Panc1 (cell line): ENCODE results near the gene NID2. TPM values are rescaled to one million over a fixed set of nuclear protein-coding genes. Genes with fewer than 3 reads are reported as not detected.

ENCODE experiments used
- ATAC-seq: fragments of 200-7000 bp; cut with Tn5 transposase; 2 replicates; pipeline ENCODE4 v1.9.1; 2020; ENCODE audit warnings: mild to moderate bottlenecking, moderate library complexity
- BruUV-seq: library from RNA; stranded (reverse); fragments of 400-500 nt; replicated peaks from 2 replicates; lab custom pipeline; 2021; lab: Mats Ljungman, UMichigan
- CTCF ChIA-PET: fragments of 300-600 bp; sonication (Branson Sonifier 250); formaldehyde crosslinking; loops from one replicate; lab custom pipeline; 2022; ENCODE audit warnings: antibody characterized with exemption; lab: Charles Lee
- POLR2A ChIA-PET: fragments of 300-600 bp; sonication (Branson Sonifier 250); formaldehyde crosslinking; loops from one replicate; lab custom pipeline; 2022; ENCODE audit warnings: antibody characterized with exemption; lab: Charles Lee
- DNase-seq: peaks from one replicate; pipeline ENCODE4 v3.0.0-alpha.2; 2010; ENCODE audit warnings: low read depth, low spot score
- H3K27ac ChIP-seq: 2 replicates; pipeline ENCODE4 v1.5.1; 2011; ENCODE audit warnings: mild to moderate bottlenecking, low read length, inconsistent platforms
- H3K27me3 ChIP-seq: fragments of 200-500 bp; sonication (Bioruptor generic); 2 replicates; pipeline ENCODE4 v1.6.0; 2014; ENCODE audit warnings: low read length, inconsistent platforms; ENCODE audit not compliant: control insufficient read depth, insufficient read depth
- H3K36me3 ChIP-seq: fragments of 200-500 bp; sonication (Bioruptor generic); 2 replicates; pipeline ENCODE4 v1.5.1; 2014; ENCODE audit warnings: inconsistent platforms, mild to moderate bottlenecking, low read length, moderate library complexity; ENCODE audit not compliant: control insufficient read depth, insufficient read depth
- H3K4me1 ChIP-seq: 2 replicates; pipeline ENCODE4 v1.5.1; 2011; ENCODE audit warnings: inconsistent platforms, mild to moderate bottlenecking, low read length, moderate library complexity; ENCODE audit not compliant: control insufficient read depth, insufficient read depth
- H3K4me3 ChIP-seq, 2 experiments: 2 replicates each; pipeline ENCODE4 v1.5.1; 2011 to 2012; ENCODE audit warnings: low read depth in 2 of 2, low read length in 2 of 2, mild to moderate bottlenecking in 2 of 2, inconsistent platforms in 1 of 2, moderate library complexity in 1 of 2
- H3K9me3 ChIP-seq: fragments of 200-500 bp; sonication (Bioruptor generic); 2 replicates; pipeline ENCODE4 v1.5.1; 2014; ENCODE audit warnings: low read depth, mild to moderate bottlenecking, inconsistent platforms, low read length, moderate library complexity; ENCODE audit not compliant: control insufficient read depth, insufficient read depth
- CTCF ChIP-seq: fragments of 450-650 bp; IDR thresholded peaks from 2 replicates; pipeline ENCODE4 v1.5.1; 2017; ENCODE audit warnings: mild to moderate bottlenecking
- POLR2AphosphoS5 ChIP-seq: IDR thresholded peaks from 2 replicates; pipeline ENCODE4 v1.6.1; 2012; ENCODE audit warnings: mild to moderate bottlenecking, low read depth, low read length, moderate library complexity
- REST ChIP-seq, 2 experiments: IDR thresholded peaks; 2 replicates each; pipeline ENCODE4 v1.6.1; 2011 to 2012; ENCODE audit warnings: low read depth in 2 of 2, control low read depth in 1 of 2, low read length in 1 of 2, mild to moderate bottlenecking in 1 of 2, moderate library complexity in 1 of 2; ENCODE audit not compliant: insufficient read depth in 1 of 2
- SIN3A ChIP-seq: IDR thresholded peaks from 2 replicates; pipeline ENCODE4 v1.6.1; 2012; ENCODE audit warnings: low read depth, mild to moderate bottlenecking, low read length, moderate library complexity, borderline replicate concordance; ENCODE audit not compliant: insufficient read depth
- TCF7L2 ChIP-seq: IDR thresholded peaks from 2 replicates; pipeline ENCODE4 v1.6.1; 2011; ENCODE audit warnings: mild to moderate bottlenecking, low read depth, low read length, inconsistent platforms
- in situ Hi-C: cut with HindIII; loops from 2 replicates; pipeline ENCODE4 v1.10.0; 2016; ENCODE audit warnings: low sequenced_read_pairs, low pct_unique_long_range_greater_than_20kb
- intact Hi-C: fragments of 100-400 bp; cut with micrococcal nuclease; formaldehyde crosslinking; loops from one replicate; pipeline ENCODE4 v1.10.0; 2022; ENCODE audit not compliant: unreplicated experiment
- total RNA-seq: library from RNA; stranded (reverse); gene quantifications from one replicate; pipeline ENCODE4 v1.2.1, GENCODE V29; 2021; ENCODE audit not compliant: unreplicated experiment

NID2 gene
- total RNA-seq, 1 experiment from 2014 or later: 0.36 TPM

GRCh38 chr14:52080158-52080800 is 11.4 kb upstream of the NID2 start:
- Histone ChIP-seq H3K27ac (no peak overlapping the region), H3K4me1 (no peaks in the 10 kb centered on the region), H3K36me3 (no peaks in the 10 kb centered on the region), H3K9me3 (no peaks in the 10 kb centered on the region), H3K27me3 (peaks cover 2% of the 10 kb centered on the region), H3K4me3 (no peak overlapping the region)
- ChIA-PET CTCF (no interaction called here), POLR2A (no interaction called here)
- in situ Hi-C loops (no loop called here), intact Hi-C loops (no loop called here)
- TF ChIP-seq POLR2AphosphoS5 (no peak), REST (IDR thresholded peaks at IDR 0.05; ENCODE audit: insufficient read depth in 1 of 2, low read depth in 2 of 2, low read length in 1 of 2) (no peak), SIN3A (no peak), CTCF (no peak), TCF7L2 (no peak)
- ATAC-seq (no peak), DNase-seq (no peak)
- no TSS peak for BruUV-seq

- TF ChIP-seq CTCF (no peak), SIN3A (no peak), TCF7L2 (no peak), POLR2AphosphoS5 (no peak), REST (IDR thresholded peaks at IDR 0.05; ENCODE audit: insufficient read depth in 1 of 2, low read depth in 2 of 2, low read length in 1 of 2) (no peak)
- no peak for DNase-seq
- no TSS peak for BruUV-seq
- intact Hi-C loops: no loop called here
- POLR2A ChIA-PET: no interaction called here
- Histone ChIP-seq H3K9me3 (no peaks in the 10 kb centered on the region), H3K4me1 (no peaks in the 10 kb centered on the region), H3K27ac (no peak overlapping the region), H3K27me3 (peaks cover 2% of the 10 kb centered on the region), H3K4me3 (no peak overlapping the region), H3K36me3 (no peaks in the 10 kb centered on the region)
- in situ Hi-C loops: no loop called here
- no peak for ATAC-seq
- CTCF ChIA-PET: no interaction called here
Measured at GRCh38 chr14:52079239-52079959, 10.5 kb upstream of the NID2 start.
